HG02623 (cell line): Measurements from ENCODE around the gene CHRNA9.

ENCODE experiments used
- ATAC-seq: cut with Tn5 transposase; IDR thresholded peaks from one replicate; pipeline ENCODE4 v1.9.1; 2021; ENCODE audit warnings: moderate library complexity; ENCODE audit not compliant: unreplicated experiment

The CHRNA9 gene

GRCh38 chr4:40308528-40309122 lies 26.5 kb upstream of the CHRNA9 start:
- no peak for ATAC-seq

GRCh38 chr4:40309250-40309774 lies 25.8 kb upstream of the CHRNA9 start:
- ATAC-seq: no peak

GRCh38 chr4:40310225-40310624 lies 24.9 kb upstream of the CHRNA9 start:
- ATAC-seq: no peak

- no peak for ATAC-seq
Measured at GRCh38 chr4:40311811-40312346, 23.3 kb upstream of the CHRNA9 start.

GRCh38 chr4:40314951-40315350 lies 20.2 kb upstream of the CHRNA9 start:
- ATAC-seq: no peak

- no peak for ATAC-seq
Measured at GRCh38 chr4:40316333-40316781, 18.8 kb upstream of the CHRNA9 start.

GRCh38 chr4:40316782-40317635 lies 18.1 kb upstream of the CHRNA9 start:
- ATAC-seq: no peak

GRCh38 chr4:40317916-40318658 lies 17.0 kb upstream of the CHRNA9 start:
- ATAC-seq: no peak

- ATAC-seq: no peak
Measured at GRCh38 chr4:40321574-40322275, 13.4 kb upstream of the CHRNA9 start.

GRCh38 chr4:40322811-40323210 lies 12.3 kb upstream of the CHRNA9 start:
- no peak for ATAC-seq

- no peak for ATAC-seq
Measured at GRCh38 chr4:40323866-40324265, 11.3 kb upstream of the CHRNA9 start.

- peak; percentile 91 for ATAC-seq
Measured at GRCh38 chr4:40325406-40326019, 9.6 kb upstream of the CHRNA9 start.

GRCh38 chr4:40327340-40327739 lies 7.8 kb upstream of the CHRNA9 start:
- ATAC-seq: no peak

GRCh38 chr4:40328383-40328782 lies 6.8 kb upstream of the CHRNA9 start:
- no peak for ATAC-seq

GRCh38 chr4:40329805-40330204 lies 5.3 kb upstream of the CHRNA9 start:
- ATAC-seq: no peak

GRCh38 chr4:40330536-40330935 lies 4.6 kb upstream of the CHRNA9 start:
- no peak for ATAC-seq

- ATAC-seq: no peak
Measured at GRCh38 chr4:40331101-40331745, 3.9 kb upstream of the CHRNA9 start.

GRCh38 chr4:40331961-40332360 lies 3.2 kb upstream of the CHRNA9 start:
- ATAC-seq: no peak

- no peak for ATAC-seq
Measured at GRCh38 chr4:40333921-40334352, 1.2 kb upstream of the CHRNA9 start.

GRCh38 chr4:40335525-40335894 lies 377 bp downstream of the CHRNA9 start:
- ATAC-seq: no peak
